ENCODE measurements around the gene RPL13.

RPL13 gene

DNA sequence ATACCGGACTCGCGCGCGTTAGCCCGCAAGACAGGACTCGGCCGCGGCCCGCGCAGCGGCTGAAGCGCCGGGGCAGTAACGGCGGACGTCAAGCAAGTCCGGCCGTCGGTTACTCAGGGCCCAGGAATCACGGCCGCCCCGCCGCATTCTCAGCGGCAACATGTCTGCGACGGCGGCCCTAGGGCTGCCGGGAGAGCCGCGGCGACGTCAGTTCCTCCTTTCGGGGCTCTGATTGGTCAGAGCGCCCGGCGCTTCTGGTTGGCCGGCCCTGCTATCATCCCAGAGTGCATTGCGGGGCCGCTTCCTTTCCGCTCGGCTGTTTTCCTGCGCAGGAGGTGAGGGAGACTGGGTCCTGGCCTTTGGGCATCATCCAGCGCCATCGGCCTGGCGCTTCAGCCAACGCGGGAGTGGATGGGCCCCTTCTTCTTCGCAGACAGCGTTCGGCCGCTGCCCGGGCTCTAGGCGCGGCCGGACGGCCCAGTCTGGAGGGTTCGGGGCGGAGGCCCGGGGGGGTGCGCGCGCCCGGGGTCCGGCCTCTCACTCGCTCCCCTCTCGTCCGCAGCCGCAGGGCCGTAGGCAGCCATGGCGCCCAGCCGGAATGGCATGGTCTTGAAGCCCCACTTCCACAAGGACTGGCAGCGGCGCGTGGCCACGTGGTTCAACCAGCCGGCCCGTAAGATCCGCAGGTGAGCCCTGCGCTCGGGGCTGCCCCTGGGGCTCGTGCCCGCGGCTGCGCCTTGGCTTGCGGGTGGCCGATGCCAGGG is at the start of gene RPL13 (continued):
- no peak for TF ChIP-seq ZBTB10 (tag by site-specific recombination; IDR thresholded peaks at IDR 0.05)
- TF ChIP-seq ZSCAN16 (tag by site-specific recombination; IDR thresholded peaks at IDR 0.05), result no peak
- peak; percentile 54 for TF ChIP-seq PBX3 (CRISPR knock-in tag; IDR thresholded peaks at IDR 0.05)
- TF ChIP-seq GFI1B (tag by site-specific recombination; IDR thresholded peaks at IDR 0.05), result 0 out of 2 replicates have a peak, but pooled peaks have one; percentile 51
- peak; percentile 38 for TF ChIP-seq KLF9 (tag by site-specific recombination; IDR thresholded peaks at IDR 0.05; ENCODE audit: low read depth)
- TF ChIP-seq, protein P1, sequence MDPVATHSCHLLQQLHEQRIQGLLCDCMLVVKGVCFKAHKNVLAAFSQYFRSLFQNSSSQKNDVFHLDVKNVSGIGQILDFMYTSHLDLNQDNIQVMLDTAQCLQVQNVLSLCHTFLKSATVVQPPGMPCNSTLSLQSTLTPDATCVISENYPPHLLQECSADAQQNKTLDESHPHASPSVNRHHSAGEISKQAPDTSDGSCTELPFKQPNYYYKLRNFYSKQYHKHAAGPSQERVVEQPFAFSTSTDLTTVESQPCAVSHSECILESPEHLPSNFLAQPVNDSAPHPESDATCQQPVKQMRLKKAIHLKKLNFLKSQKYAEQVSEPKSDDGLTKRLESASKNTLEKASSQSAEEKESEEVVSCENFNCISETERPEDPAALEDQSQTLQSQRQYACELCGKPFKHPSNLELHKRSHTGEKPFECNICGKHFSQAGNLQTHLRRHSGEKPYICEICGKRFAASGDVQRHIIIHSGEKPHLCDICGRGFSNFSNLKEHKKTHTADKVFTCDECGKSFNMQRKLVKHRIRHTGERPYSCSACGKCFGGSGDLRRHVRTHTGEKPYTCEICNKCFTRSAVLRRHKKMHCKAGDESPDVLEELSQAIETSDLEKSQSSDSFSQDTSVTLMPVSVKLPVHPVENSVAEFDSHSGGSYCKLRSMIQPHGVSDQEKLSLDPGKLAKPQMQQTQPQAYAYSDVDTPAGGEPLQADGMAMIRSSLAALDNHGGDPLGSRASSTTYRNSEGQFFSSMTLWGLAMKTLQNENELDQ (tag by site-specific recombination; IDR thresholded peaks at IDR 0.05; ENCODE audit: low read depth), result no peak
- no peak for TF ChIP-seq ZFP69B (tag by site-specific recombination; IDR thresholded peaks at IDR 0.05)
- TF ChIP-seq ZNF146 (tag by site-specific recombination; IDR thresholded peaks at IDR 0.05), result no peak
- no peak for TF ChIP-seq HOXA7 (CRISPR knock-in tag; IDR thresholded peaks at IDR 0.05; ENCODE audit: borderline replicate concordance)
- no peak for TF ChIP-seq ZNF433 (tag by site-specific recombination; IDR thresholded peaks at IDR 0.05; ENCODE audit: low read depth)
- TF ChIP-seq OVOL3 (tag by site-specific recombination; IDR thresholded peaks at IDR 0.05), result no peak
- TF ChIP-seq AEBP2 (tag by site-specific recombination; IDR thresholded peaks at IDR 0.05; ENCODE audit: borderline replicate concordance), result no peak
- peak; percentile 50 for TF ChIP-seq YY1 (tag by site-specific recombination; IDR thresholded peaks at IDR 0.05)
- no peak for TF ChIP-seq ZBTB21 (tag by site-specific recombination; IDR thresholded peaks at IDR 0.05)
- no peak for TF ChIP-seq ZNF514 (tag by site-specific recombination; IDR thresholded peaks at IDR 0.05)
- 0 out of 2 replicates have a peak, but pooled peaks have one; percentile 18 for TF ChIP-seq ZNF610 (tag by site-specific recombination; IDR thresholded peaks at IDR 0.05; ENCODE audit: borderline replicate concordance)
- TF ChIP-seq GLIS1 (tag by site-specific recombination; IDR thresholded peaks at IDR 0.05), result 0 out of 2 replicates have a peak, but pooled peaks have one; percentile 19
- TF ChIP-seq ZNF362 (tag by site-specific recombination; IDR thresholded peaks at IDR 0.05), result no peak; the same call in none of the 2 replicates
- no peak for TF ChIP-seq ZNF423 (tag by site-specific recombination; IDR thresholded peaks at IDR 0.05)
- TF ChIP-seq ZNF366 (tag by site-specific recombination; conservative IDR thresholded peaks at IDR 0.05), result no peak
- 0 out of 2 replicates have a peak, but pooled peaks have one; percentile 46 for TF ChIP-seq ZBTB17 (tag by site-specific recombination; IDR thresholded peaks at IDR 0.05)
- no peak for TF ChIP-seq ZNF174 (tag by site-specific recombination; IDR thresholded peaks at IDR 0.05)
- no peak for TF ChIP-seq ZNF19 (tag by site-specific recombination; IDR thresholded peaks at IDR 0.05; ENCODE audit: low read depth)
- TF ChIP-seq WT1 (tag by site-specific recombination; IDR thresholded peaks at IDR 0.05), result 0 out of 2 replicates have a peak, but pooled peaks have one; percentile 46
- peak; percentile 48 for TF ChIP-seq ZNF843 (tag by site-specific recombination; IDR thresholded peaks at IDR 0.05)
- TF ChIP-seq ZXDB (tag by site-specific recombination; IDR thresholded peaks at IDR 0.05), result peak; percentile 83
- TF ChIP-seq, protein P2, sequence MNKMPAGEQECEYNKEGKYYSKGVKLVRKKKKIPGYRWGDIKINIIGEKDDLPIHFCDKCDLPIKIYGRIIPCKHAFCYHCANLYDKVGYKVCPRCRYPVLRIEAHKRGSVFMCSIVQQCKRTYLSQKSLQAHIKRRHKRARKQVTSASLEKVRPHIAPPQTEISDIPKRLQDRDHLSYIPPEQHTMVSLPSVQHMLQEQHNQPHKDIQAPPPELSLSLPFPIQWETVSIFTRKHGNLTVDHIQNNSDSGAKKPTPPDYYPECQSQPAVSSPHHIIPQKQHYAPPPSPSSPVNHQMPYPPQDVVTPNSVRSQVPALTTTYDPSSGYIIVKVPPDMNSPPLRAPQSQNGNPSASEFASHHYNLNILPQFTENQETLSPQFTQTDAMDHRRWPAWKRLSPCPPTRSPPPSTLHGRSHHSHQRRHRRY (tag by site-specific recombination; IDR thresholded peaks at IDR 0.05), result no peak
- no peak for TF ChIP-seq ZNF837 (tag by site-specific recombination; IDR thresholded peaks at IDR 0.05)
- TF ChIP-seq ZNF677 (tag by site-specific recombination; IDR thresholded peaks at IDR 0.05), result no peak
- TF ChIP-seq SCRT1 (tag by site-specific recombination; IDR thresholded peaks at IDR 0.05; ENCODE audit: borderline replicate concordance), result 0 out of 2 replicates have a peak, but pooled peaks have one; percentile 49
